DMS114 treated with DMSO at 0.1 percent for 48 hours (cell line): ENCODE measurements around the gene SIRPG.
"Not testable (repeated sequence)": the region's sequence is repeated elsewhere in the genome, so short reads cannot be mapped to it uniquely, and the experiment has no call there.

Experiments
- DNase-seq: peaks from one replicate; lab custom pipeline; 2025; ENCODE audit not compliant: unreplicated experiment; lab: John Stamatoyannopoulos, UW

The SIRPG gene

GRCh38 chr20:1636621-1637020, 21.0 kb downstream of the SIRPG start:
- no peak for DNase-seq

DNA sequence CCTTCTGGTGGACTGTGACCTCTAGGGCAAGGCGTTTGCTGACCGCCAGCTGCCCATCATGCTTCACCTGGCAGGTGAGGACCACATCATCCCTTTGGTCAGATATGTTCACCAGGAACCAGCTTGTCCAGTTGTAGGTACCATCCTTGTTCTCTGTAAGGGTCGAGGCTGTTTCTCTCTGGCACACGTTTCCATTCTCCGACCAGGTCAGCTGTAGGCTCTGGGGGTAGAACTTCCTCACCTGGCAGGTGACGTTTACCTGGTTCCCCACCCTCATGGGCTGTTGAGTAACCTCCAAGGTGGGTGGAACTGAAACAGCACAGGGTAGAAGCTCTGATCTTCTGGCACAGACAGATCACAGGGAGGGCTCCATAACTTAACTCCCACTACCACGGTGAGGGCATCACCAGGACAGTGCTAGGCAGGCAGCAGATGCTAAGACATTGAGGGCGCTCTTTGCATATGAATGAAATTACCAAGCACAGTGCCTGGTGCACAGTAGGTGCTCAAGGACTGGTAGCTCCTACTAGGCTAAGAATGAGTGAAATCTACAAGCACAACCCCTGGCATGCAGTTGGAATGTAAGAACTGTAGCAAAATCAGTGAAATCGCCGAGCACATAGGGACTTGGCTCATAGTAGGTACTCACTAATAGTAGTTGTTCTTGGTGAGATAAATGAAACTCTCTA, 22.1 kb downstream of the SIRPG start:
- no peak for DNase-seq

DNA sequence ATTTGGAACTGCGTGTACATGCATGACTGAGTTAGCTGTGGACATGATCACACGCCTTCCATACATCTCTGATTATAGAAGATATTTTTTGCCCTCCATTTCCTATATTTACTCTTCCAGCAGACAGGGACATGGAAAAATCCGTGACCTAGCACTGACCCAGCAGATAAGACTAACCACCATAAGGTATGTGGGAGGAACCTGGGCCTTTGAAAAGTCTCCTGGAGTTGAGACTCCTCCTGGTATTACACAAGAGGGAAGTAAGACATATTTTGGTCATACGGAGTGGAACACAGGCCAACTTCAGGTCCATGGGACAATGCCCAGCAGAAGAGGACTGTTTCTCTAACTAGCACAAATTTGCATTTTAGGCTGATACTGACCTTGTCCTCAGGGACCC, 24.0 kb downstream of the SIRPG start:
- DNase-seq, result no peak

GRCh38 chr20:1632178-1632577, 25.4 kb downstream of the SIRPG start:
- DNase-seq, result no peak

DNA sequence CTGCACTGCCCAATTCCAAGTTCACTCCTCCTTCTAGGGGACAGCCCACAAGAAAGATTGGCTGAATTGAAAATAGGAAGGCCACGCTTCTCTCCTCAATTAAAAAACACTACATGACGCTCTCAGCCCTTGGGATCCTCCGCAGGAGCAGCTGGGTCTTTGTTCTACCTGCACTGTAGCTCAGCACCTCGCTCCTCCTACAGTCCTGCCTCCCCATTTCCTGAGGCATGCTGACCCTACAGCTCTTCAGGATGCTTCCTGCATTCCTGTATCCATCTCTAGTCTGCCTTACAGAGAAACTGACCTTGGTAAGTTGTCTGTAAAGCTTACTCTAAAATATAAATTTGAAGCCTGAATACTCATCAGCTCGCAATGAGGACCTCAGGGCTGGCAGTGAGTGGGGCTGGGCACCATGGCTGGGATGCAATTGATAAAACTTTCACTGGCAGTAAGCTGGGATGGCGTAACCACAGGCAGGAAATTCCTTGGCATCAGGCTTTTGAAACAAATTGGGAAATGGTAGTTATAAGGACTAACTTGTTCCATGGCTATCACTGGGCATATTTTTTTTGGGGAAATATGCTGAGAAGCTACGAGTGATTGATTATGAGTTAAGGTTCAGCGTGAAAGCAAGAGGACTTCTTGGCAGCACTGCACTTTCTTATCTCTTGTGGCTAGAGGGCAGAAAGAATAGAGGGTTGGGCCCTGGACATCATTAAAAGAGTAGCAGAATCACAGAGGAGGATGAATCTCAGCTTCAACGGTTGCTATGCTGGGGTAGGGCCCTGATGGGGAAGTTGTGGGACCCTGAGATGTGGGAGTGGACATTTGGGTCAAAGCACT, 26.0 kb downstream of the SIRPG start:
- DNase-seq, result no peak

- no peak for DNase-seq
Measured at GRCh38 chr20:1630186-1630585, 27.4 kb downstream of the SIRPG start.

GRCh38 chr20:1629321-1629720, 28.3 kb downstream of the SIRPG start:
- DNase-seq, result no peak

GRCh38 chr20:1628621-1629020, 29.0 kb downstream of the SIRPG start:
- no peak for DNase-seq

GRCh38 chr20:1627200-1627550, 30.4 kb downstream of the SIRPG start:
- DNase-seq, result no peak

DNA sequence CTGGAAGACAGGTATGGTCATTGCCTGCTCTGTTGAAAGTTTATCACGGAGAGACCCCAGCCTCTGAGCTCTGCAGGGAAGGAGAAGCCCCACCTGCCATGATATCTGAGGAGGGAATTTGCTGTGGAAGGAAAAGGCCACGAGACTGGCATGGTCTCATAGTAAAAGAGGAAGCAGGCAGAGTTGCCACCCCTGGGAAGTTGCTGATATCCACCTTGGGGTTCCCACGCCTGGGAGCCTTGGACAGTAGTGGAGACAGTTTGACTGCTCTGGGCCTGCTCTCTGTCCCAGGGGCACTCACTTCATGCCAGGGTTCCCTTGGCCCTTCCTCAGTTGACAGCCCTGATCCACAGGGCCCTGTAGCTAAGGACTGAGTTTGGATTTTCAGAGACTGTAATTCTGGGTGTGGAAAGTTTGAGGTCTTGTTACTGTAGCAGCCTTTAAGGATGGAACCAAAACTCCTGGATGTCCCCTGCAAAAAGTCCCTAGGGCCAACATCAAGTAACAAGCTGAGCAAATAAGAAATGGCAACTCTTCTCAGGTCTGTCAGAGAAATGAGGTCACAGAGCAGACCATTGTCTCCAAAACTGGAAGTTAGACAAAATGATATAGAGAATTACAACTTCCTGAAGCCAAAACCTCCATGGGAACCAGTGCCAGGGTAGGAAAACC, 30.9 kb downstream of the SIRPG start:
- DNase-seq, result no peak

GRCh38 chr20:1625083-1625690, 32.4 kb downstream of the SIRPG start:
- no peak for DNase-seq

GRCh38 chr20:1623501-1624205, 33.9 kb downstream of the SIRPG start:
- DNase-seq, result no peak

- no peak for DNase-seq
Measured at GRCh38 chr20:1622450-1622849, 35.1 kb downstream of the SIRPG start.

DNA sequence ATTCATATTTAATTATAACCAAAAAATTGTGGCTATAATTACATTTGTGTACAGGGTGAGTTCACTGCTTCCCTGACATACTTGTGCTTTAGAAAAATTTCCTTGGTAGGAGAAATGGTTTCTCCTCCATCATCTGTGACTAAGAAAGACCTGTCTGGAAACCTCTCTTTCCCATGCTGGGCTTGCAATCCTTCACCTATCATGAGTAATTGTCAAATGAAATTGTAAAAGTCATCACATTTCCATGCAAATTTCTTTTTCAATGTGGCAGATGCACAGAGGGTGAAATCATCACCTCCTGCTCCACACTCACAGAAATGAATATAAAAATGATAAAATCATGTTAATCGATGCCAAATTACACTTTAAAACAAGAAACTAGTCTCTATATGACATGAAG, 36.3 kb downstream of the SIRPG start:
- no peak for DNase-seq

DNA sequence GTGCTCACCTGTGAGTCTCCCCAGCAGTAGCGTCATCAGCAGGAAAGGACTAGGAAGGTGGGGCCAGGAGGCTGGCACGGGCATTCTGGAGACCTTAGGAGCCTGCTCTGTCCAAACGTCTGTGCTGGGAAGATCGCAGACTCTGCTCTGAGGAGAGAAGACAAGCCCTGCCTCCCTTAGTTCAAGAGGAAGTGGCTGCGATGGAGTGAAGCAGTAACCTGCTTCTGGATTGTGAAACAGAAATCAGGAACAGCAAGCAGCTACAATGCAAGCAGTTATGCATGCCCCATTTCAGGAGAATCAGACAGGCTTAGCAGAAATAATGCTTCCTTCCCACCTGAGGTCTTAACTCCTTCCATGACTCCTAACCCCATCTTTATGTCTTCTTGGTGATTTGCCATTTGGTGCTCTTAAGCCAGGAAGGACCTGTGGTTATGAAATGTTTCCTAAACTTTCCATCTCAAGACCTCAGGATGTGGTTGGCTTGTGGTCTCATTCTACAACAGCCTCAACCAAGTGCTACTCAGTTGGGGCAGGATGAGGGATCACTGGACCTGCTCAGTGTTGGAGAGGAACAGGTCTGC, 37.6 kb downstream of the SIRPG start, which contains the start of gene SIRPB1:
Gene SIRPB1 (minus strand): TSS at position 149 of the 584 bp plus-strand sequence. CDS start 65 bp downstream, at position 84.
- no peak for DNase-seq

GRCh38 chr20:1618954-1619540, 38.5 kb downstream of the SIRPG start:
- no peak for DNase-seq

GRCh38 chr20:1618479-1618878, 39.1 kb downstream of the SIRPG start:
- DNase-seq, result no peak

- DNase-seq, result no peak
Measured at GRCh38 chr20:1616858-1617434, 40.6 kb downstream of the SIRPG start.

DNA sequence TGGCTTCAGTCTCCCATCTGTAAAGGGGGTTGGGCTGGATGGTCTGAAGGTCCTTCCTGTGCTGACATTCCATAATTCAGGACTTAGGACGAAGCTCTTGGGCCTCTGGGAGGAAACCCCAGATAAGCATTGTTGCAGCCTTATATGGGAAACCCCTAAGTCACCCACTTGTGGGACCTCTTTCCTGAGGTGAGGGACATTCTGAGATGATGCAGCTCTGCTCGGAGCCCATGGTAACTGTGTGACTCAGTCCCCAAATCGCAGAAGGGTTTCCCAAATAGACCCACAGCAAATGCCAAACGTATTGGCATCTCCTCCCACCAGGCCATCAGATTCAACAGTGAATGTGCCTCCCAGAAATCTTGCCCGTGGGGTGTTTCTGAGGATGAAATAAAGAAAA, 47.2 kb downstream of the SIRPG start:
- DNase-seq, result not testable (repeated sequence)
